BE2C (cell line): ENCODE measurements around the gene VPS35L.

Experiments used
- DNase-seq: peaks from one replicate; pipeline ENCODE4 v3.0.0-alpha.2; 2020
- H3K27me3 ChIP-seq: fragments of 250-450 bp; sonication (Bioruptor Pico); 2 replicates; pipeline ENCODE4 v1.5.1; 2020; ENCODE audit warnings: mild to moderate bottlenecking
- H3K36me3 ChIP-seq: fragments of 250-450 bp; sonication (Bioruptor Pico); 2 replicates; pipeline ENCODE4 v1.5.1; 2020; ENCODE audit warnings: mild to moderate bottlenecking
- H3K4me1 ChIP-seq: fragments of 250-450 bp; sonication (Bioruptor Pico); 2 replicates; pipeline ENCODE4 v1.5.1; 2020
- H3K4me3 ChIP-seq: 2 replicates; pipeline ENCODE4 v1.5.1; 2011; ENCODE audit warnings: low read depth, low read length
- H3K9me3 ChIP-seq: fragments of 250-450 bp; sonication (Bioruptor Pico); 2 replicates; pipeline ENCODE4 v1.5.1; 2020
- CTCF ChIP-seq: IDR thresholded peaks from 2 replicates; pipeline ENCODE4 v1.5.1; 2012; ENCODE audit warnings: mild to moderate bottlenecking, low read depth, low read length

The VPS35L gene

GRCh38 chr16:19743816-19744159, 188.3 kb downstream of the VPS35L start:
- no peak for TF ChIP-seq CTCF
- H3K27me3 ChIP-seq, result no peaks in the 10 kb centered on the region
- H3K9me3 ChIP-seq, result no peaks in the 10 kb centered on the region
- no peak for DNase-seq
- no peaks in the 10 kb centered on the region for H3K36me3 ChIP-seq
- no peak overlapping the region for H3K4me3 ChIP-seq
- H3K4me1 ChIP-seq, result peaks cover 21% of the 10 kb centered on the region

DNA sequence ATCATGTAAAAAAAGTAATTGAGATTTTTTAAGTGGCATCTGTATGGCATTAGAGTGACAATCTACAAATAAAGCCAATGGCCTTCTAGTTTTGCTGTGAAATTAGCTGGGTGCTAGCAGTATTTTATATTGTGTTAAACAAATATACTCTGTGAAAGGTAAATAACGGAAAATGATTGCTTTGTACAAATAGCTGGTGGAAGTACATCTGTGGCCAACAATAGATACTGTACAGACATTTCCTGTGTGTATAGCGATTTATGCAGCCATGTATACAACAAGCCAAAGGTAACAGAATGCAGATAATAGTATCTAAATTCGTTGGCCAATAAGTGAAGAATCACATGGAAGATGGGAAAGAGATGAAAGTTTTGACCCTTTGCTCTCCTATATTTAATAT, 189.2 kb downstream of the VPS35L start:
- DNase-seq, result no peak
- Histone ChIP-seq H3K4me1 (peaks cover 26% of the 10 kb centered on the region), H3K36me3 (no peaks in the 10 kb centered on the region), H3K4me3 (no peak overlapping the region), H3K9me3 (no peaks in the 10 kb centered on the region), H3K27me3 (no peaks in the 10 kb centered on the region)
- no peak for TF ChIP-seq CTCF

DNA sequence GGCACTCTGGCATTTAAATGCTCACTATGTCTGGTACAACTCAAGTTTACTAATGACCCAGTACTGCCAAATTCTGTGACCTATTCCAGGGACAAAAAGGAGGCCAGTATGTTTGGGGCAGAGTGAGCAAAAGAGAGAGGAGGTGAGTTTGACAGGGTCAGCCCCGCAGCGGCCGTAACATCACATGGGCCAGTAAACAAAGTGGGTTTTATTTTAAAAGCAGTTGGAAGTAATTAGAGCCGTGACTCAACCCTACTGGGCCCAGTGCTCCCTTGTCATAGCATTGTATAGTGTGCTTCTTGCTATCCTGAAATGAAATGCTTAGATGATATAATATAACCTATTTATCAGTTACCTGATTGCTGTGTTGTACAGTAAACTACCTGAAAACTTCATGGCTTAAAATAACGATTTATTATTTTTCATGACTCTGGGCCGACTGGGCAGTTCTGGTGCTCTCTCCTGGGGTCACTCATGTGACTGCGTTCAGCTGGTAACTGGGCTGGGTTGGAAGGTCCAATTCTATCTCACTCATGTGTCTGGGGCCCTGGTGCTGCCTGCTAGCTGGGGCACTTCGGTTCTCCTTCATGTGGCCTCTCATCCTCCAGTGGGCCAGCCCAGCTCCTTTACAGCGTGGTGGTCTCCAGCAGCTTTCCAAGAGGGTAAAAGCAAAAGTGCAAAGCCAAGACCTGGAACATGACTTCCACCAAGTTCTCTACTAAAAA, 189.9 kb downstream of the VPS35L start:
- TF ChIP-seq CTCF, result no peak

DNA sequence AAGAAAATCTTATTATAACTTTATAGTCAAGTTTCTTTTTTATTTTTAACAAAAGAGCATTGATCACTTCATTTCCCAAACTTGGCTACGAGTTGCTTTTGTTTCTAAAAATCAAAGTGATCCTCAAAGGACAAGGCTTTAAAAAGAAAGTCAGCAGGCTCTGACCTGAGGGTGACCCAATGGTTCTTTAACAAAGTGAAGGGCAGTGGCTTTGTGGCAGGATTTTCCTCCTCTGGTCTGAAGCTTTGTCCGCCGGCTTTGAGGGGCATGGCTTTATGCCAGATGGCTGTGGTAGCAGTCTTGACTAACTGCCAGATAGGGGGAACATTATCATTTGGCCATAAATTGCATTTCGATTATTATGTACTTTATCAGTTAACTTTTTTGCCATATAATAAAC, 191.1 kb downstream of the VPS35L start:
- H3K4me1 ChIP-seq, result peaks cover 23% of the 10 kb centered on the region
- H3K27me3 ChIP-seq, result no peaks in the 10 kb centered on the region
- DNase-seq, result peak; percentile 30
- no peak for TF ChIP-seq CTCF
- no peaks in the 10 kb centered on the region for H3K36me3 ChIP-seq
- H3K9me3 ChIP-seq, result no peaks in the 10 kb centered on the region
- H3K4me3 ChIP-seq, result no peak overlapping the region

More for the DNA sequence above, 189.9 kb downstream of the VPS35L start:
- Histone ChIP-seq H3K4me3 (no peak overlapping the region), H3K4me1 (peaks cover 26% of the 10 kb centered on the region), H3K36me3 (no peaks in the 10 kb centered on the region), H3K27me3 (no peaks in the 10 kb centered on the region), H3K9me3 (no peaks in the 10 kb centered on the region)
- DNase-seq, result no peak

DNA sequence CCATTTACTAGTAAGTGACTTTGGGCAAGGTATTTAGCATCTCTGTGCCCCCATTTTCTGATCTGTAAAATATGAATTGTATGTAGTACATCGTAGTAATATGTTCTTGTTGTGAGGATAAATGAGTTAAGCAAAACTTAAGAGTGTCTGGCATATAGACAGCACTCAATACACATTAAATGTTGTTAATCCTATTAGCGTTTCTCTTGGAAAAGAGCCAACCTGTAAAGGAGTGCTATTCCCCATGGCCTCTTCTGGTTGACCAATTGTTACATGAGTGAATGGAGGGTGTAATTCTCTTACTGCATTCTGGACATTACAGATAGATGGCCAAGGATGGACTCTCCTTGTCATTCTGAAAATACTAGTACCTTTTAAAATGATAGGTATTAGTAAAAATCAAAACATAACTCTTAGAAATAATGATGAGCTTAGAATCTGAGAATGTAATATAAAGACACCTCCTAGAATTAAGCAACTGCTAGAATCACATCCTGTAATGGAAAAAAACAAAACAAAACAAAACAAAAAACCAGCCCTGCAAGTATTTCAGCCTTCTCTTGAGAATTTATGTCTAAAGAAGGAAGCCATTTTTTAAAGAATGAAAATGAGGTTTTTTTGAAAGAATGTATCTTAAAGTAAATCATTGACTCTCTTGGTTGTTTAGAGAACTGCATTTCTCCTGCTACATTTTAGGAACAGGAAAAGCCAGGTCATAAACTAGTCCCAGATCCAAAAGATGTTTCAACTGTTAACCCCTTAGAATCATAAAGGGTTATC, 193.1 kb downstream of the VPS35L start:
- Histone ChIP-seq H3K27me3 (no peaks in the 10 kb centered on the region), H3K4me3 (no peak overlapping the region), H3K36me3 (no peaks in the 10 kb centered on the region), H3K4me1 (peaks cover 23% of the 10 kb centered on the region), H3K9me3 (no peaks in the 10 kb centered on the region)
- peak; percentile 20 for DNase-seq
- no peak for TF ChIP-seq CTCF

GRCh38 chr16:19749571-19750080, 194.1 kb downstream of the VPS35L start:
- H3K36me3 ChIP-seq, result no peaks in the 10 kb centered on the region
- peaks cover 23% of the 10 kb centered on the region for H3K4me1 ChIP-seq
- H3K9me3 ChIP-seq, result no peaks in the 10 kb centered on the region
- H3K27me3 ChIP-seq, result no peaks in the 10 kb centered on the region
- no peak overlapping the region for H3K4me3 ChIP-seq
- TF ChIP-seq CTCF, result no peak
- no peak for DNase-seq
